ENCODE data around the gene FERD3L. TPM values are rescaled to one million over a fixed set of nuclear protein-coding genes. Genes with fewer than 3 reads are reported as not detected.

Gene FERD3L
- total and polyA plus RNA-seq, 2 experiments from 2014 or later = not detected

GRCh38 chr7:19102884-19103283, 42.3 kb downstream of the FERD3L start:
- Histone ChIP-seq H3K36me3 (ENCODE audit: insufficient read depth) (no peaks in the 10 kb centered on the region), H3K4me2 (no peak overlapping the region), H3K4me3 (no peak overlapping the region), H3K79me2 (replicated peaks; ENCODE audit: insufficient read depth) (no peaks in the 10 kb centered on the region), H4K20me1 (replicated peaks; ENCODE audit: insufficient read depth) (peaks cover 13% of the 10 kb centered on the region; the same call in 1 of the 2 replicates), H3F3A (replicated peaks; ENCODE audit: low read depth) (peaks cover 11% of the 10 kb centered on the region; the same call in 1 of the 2 replicates), H3K9me2 (ENCODE audit: insufficient read depth) (no peaks in the 10 kb centered on the region), H3K27ac (ENCODE audit: low read depth) (no peak overlapping the region), H3K4me1 (ENCODE audit: insufficient read depth) (peaks cover 28% of the 10 kb centered on the region), H2AFZ (no peak overlapping the region), H3K27me3 (ENCODE audit: insufficient read depth) (peaks cover 69% of the 10 kb centered on the region)
- Mint-ChIP-seq H3K4me3 (no peak overlapping the region), H3K27me3 (ENCODE audit: insufficient read depth, low read depth, poor library complexity) (peaks cover 60% of the 10 kb centered on the region), H3K36me3 (ENCODE audit: low read depth) (no peaks in the 10 kb centered on the region), H3K9me3 (no peaks in the 10 kb centered on the region), H3K27ac (no peak overlapping the region), H3K4me1 (peaks cover 43% of the 10 kb centered on the region)
- DNase-seq (ENCODE audit: low spot score) (no peak), ATAC-seq (no peak)
- no peak for TF ChIP-seq ZNF114 (CRISPR knock-in tag; IDR thresholded peaks at IDR 0.05)
- TF ChIP-seq CREB1 (CRISPR knock-in tag; IDR thresholded peaks at IDR 0.05; ENCODE audit: low read depth) = no peak
- TF ChIP-seq, protein P1, sequence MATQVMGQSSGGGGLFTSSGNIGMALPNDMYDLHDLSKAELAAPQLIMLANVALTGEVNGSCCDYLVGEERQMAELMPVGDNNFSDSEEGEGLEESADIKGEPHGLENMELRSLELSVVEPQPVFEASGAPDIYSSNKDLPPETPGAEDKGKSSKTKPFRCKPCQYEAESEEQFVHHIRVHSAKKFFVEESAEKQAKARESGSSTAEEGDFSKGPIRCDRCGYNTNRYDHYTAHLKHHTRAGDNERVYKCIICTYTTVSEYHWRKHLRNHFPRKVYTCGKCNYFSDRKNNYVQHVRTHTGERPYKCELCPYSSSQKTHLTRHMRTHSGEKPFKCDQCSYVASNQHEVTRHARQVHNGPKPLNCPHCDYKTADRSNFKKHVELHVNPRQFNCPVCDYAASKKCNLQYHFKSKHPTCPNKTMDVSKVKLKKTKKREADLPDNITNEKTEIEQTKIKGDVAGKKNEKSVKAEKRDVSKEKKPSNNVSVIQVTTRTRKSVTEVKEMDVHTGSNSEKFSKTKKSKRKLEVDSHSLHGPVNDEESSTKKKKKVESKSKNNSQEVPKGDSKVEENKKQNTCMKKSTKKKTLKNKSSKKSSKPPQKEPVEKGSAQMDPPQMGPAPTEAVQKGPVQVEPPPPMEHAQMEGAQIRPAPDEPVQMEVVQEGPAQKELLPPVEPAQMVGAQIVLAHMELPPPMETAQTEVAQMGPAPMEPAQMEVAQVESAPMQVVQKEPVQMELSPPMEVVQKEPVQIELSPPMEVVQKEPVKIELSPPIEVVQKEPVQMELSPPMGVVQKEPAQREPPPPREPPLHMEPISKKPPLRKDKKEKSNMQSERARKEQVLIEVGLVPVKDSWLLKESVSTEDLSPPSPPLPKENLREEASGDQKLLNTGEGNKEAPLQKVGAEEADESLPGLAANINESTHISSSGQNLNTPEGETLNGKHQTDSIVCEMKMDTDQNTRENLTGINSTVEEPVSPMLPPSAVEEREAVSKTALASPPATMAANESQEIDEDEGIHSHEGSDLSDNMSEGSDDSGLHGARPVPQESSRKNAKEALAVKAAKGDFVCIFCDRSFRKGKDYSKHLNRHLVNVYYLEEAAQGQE (IDR thresholded peaks at IDR 0.05; ENCODE audit: unreplicated experiment) = no peak
- TF ChIP-seq ZNF331 (CRISPR knock-in tag; IDR thresholded peaks at IDR 0.05; ENCODE audit: low read depth) = no peak
- TF ChIP-seq NANOG (IDR thresholded peaks at IDR 0.05; ENCODE audit: borderline replicate concordance) = no peak
- TF ChIP-seq, protein P2, sequence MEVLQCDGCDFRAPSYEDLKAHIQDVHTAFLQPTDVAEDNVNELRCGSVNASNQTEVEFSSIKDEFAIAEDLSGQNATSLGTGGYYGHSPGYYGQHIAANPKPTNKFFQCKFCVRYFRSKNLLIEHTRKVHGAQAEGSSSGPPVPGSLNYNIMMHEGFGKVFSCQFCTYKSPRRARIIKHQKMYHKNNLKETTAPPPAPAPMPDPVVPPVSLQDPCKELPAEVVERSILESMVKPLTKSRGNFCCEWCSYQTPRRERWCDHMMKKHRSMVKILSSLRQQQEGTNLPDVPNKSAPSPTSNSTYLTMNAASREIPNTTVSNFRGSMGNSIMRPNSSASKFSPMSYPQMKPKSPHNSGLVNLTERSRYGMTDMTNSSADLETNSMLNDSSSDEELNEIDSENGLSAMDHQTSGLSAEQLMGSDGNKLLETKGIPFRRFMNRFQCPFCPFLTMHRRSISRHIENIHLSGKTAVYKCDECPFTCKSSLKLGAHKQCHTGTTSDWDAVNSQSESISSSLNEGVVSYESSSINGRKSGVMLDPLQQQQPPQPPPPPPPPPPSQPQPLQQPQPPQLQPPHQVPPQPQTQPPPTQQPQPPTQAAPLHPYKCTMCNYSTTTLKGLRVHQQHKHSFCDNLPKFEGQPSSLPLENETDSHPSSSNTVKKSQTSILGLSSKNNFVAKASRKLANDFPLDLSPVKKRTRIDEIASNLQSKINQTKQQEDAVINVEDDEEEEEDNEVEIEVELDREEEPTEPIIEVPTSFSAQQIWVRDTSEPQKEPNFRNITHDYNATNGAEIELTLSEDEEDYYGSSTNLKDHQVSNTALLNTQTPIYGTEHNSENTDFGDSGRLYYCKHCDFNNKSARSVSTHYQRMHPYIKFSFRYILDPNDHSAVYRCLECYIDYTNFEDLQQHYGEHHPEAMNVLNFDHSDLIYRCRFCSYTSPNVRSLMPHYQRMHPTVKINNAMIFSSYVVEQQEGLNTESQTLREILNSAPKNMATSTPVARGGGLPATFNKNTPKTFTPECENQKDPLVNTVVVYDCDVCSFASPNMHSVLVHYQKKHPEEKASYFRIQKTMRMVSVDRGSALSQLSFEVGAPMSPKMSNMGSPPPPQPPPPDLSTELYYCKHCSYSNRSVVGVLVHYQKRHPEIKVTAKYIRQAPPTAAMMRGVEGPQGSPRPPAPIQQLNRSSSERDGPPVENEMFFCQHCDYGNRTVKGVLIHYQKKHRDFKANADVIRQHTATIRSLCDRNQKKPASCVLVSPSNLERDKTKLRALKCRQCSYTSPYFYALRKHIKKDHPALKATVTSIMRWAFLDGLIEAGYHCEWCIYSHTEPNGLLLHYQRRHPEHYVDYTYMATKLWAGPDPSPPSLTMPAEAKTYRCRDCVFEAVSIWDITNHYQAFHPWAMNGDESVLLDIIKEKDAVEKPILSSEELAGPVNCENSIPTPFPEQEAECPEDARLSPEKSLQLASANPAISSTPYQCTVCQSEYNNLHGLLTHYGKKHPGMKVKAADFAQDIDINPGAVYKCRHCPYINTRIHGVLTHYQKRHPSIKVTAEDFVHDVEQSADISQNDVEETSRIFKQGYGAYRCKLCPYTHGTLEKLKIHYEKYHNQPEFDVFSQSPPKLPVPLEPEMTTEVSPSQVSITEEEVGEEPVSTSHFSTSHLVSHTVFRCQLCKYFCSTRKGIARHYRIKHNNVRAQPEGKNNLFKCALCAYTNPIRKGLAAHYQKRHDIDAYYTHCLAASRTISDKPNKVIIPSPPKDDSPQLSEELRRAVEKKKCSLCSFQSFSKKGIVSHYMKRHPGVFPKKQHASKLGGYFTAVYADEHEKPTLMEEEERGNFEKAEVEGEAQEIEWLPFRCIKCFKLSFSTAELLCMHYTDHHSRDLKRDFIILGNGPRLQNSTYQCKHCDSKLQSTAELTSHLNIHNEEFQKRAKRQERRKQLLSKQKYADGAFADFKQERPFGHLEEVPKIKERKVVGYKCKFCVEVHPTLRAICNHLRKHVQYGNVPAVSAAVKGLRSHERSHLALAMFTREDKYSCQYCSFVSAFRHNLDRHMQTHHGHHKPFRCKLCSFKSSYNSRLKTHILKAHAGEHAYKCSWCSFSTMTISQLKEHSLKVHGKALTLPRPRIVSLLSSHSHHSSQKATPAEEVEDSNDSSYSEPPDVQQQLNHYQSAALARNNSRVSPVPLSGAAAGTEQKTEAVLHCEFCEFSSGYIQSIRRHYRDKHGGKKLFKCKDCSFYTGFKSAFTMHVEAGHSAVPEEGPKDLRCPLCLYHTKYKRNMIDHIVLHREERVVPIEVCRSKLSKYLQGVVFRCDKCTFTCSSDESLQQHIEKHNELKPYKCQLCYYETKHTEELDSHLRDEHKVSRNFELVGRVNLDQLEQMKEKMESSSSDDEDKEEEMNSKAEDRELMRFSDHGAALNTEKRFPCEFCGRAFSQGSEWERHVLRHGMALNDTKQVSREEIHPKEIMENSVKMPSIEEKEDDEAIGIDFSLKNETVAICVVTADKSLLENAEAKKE (CRISPR knock-in tag; IDR thresholded peaks at IDR 0.05) = no peak
- TF ChIP-seq JUNB (IDR thresholded peaks at IDR 0.05; ENCODE audit: unreplicated experiment) = no peak
